Fibroblast of pulmonary artery (primary cell): ENCODE results near the gene TTI1.

Experiments used
- DNase-seq: peaks from one replicate; pipeline ENCODE4 v3.0.0-alpha.2; 2010; ENCODE audit warnings: low read depth
- H3K4me3 ChIP-seq: replicated peaks from 2 replicates; pipeline ENCODE4 v1.5.1; 2011; ENCODE audit warnings: low read depth, mild to moderate bottlenecking, control low read depth, low read length, moderate library complexity
- TF ChIP-seq, protein P1 (sequence below): IDR thresholded peaks from 2 replicates; pipeline ENCODE4 v1.5.1; 2011; ENCODE audit warnings: mild to moderate bottlenecking, control low read depth, low read length, inconsistent platforms; ENCODE audit errors: missing control alignments

TTI1 gene

DNA sequence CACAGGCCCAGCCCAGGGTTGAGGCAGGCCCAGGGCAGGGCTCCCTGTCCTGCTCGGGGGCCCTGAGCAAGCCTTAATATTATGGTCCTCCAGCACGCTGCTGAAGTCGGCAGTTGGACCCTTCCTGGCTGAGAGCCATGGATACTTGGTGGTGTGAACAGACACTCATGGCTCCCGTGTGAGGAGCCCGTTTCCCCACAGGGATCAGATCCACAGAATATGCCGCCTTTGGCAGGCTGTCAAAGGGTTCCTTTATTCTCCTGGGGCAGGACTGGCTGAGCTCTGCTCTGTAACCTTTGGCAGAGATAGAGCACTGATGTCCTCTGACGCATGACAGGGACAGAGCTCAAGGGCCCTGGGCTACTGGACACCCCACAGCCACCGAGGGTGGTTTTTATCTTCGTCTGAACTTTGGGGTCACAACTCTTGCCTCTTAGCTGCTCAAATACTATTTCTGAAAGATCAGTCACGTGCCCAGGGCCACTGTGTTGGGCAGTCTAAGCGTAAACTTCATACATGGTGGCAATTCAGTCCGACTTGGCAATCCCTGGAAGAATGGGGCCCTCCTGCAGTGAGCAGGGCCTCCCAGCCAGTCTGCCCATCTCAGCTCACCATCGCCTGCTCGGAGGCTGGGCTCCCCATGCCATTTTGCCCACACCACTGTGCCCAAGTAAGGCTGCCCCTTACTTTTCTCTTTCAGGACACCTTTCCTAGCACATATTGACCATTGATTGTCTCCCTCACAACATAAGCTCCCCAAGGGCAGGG is 49.1 kb downstream of the TTI1 start:
- TF ChIP-seq, protein P1, sequence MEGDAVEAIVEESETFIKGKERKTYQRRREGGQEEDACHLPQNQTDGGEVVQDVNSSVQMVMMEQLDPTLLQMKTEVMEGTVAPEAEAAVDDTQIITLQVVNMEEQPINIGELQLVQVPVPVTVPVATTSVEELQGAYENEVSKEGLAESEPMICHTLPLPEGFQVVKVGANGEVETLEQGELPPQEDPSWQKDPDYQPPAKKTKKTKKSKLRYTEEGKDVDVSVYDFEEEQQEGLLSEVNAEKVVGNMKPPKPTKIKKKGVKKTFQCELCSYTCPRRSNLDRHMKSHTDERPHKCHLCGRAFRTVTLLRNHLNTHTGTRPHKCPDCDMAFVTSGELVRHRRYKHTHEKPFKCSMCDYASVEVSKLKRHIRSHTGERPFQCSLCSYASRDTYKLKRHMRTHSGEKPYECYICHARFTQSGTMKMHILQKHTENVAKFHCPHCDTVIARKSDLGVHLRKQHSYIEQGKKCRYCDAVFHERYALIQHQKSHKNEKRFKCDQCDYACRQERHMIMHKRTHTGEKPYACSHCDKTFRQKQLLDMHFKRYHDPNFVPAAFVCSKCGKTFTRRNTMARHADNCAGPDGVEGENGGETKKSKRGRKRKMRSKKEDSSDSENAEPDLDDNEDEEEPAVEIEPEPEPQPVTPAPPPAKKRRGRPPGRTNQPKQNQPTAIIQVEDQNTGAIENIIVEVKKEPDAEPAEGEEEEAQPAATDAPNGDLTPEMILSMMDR = no peak
- no peak overlapping the region for H3K4me3 ChIP-seq
- DNase-seq = no peak

GRCh38 chr20:37983286-37983685 is 50.0 kb downstream of the TTI1 start:
- no peak overlapping the region for H3K4me3 ChIP-seq
- DNase-seq = no peak
- TF ChIP-seq, protein P1 = no peak

DNA sequence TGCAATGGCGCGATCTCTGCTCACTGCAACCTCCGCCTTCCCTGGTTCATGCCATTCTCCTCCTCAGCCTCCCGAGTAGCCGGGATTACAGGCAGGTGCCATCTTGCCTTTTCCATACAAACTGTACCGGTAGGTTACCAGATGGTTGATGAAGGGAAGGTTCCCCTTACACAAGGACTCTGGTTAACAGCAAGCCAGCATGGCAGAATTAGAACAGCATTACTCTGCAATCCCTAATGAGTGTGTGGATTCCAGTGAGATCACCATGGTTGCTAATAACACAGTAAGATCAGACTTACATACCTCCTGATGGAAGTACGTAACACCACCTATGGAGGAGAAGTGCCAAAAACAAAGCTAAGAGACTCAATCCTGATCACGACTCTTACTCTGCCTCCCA is 51.7 kb downstream of the TTI1 start:
- TF ChIP-seq, protein P1 = no peak
- no peak for DNase-seq
- no peak overlapping the region for H3K4me3 ChIP-seq

GRCh38 chr20:37980876-37981275 is 52.4 kb downstream of the TTI1 start:
- DNase-seq = no peak
- TF ChIP-seq, protein P1 = no peak
- no peak overlapping the region for H3K4me3 ChIP-seq

GRCh38 chr20:37980383-37980782 is 52.9 kb downstream of the TTI1 start:
- no peak for DNase-seq
- TF ChIP-seq, protein P1 = no peak
- H3K4me3 ChIP-seq = no peak overlapping the region

DNA sequence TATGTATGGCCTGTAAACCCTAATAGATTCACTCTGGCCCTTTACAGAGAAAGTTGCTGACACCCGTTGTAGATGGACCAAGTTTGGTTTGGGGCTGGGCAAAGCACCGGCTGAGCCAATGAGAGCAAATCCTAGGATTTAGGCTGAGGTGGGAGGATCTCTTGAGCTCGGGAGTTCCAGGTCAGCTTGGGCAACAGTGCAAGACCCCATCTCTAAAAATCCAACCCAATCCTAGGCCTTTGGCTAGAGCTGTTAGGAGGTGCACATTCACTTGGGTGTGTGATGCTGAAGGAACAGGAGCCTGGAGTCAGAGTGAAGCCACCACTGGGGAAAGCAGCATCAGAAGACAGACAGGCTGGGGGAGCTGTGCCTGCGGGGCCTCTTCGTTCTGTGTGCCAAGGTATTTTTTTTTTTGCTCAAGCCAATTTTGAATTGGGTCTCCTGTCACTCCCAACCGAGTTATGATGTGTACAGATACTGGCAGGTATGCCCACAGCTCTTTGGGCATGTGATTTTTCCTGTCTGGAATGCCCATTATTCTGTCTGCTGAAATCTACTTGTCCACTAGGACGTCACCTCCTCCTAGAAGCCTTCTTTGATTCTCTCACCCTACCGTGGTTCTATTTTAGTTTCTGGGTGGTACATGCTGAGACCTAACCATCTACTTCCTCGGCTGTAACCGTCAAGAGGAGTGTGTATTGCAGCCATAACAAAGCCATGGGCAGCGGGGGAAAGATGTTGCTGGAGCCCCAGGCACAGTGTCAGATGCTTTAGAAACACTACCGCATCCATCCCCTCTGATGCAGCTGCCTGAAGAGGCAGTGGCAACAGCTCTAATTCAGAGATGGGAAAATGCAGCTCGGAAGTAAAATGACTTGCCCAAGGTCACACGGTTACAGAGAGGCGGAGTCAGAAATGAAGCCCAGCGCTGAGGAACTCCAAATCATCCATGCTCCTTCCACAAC is 54.0 kb downstream of the TTI1 start:
- TF ChIP-seq, protein P1 = no peak
- H3K4me3 ChIP-seq = no peak overlapping the region
- DNase-seq = no peak
